ENCODE measurements around the gene PDC. TPM values are rescaled to one million over a fixed set of nuclear protein-coding genes. Genes with fewer than 3 reads are reported as not detected.

Gene PDC
- total RNA-seq, 2 donors from 2014 or later = not detected

GRCh38 chr1:186476264-186477040 lies 15.5 kb upstream of the PDC start:
- H3K27ac ChIP-seq (ENCODE audit: low read depth, low read length) = no peak overlapping the region
- 83 to 95% methylated on average over 2 to 4 of the region's 5 CpGs for WGBS, 2 experiments (ENCODE audit: insufficient coverage in 1 of 2, insufficient read length in 1 of 2)

GRCh38 chr1:186474208-186474607 lies 13.3 kb upstream of the PDC start:
- H3K4me1 Mint-ChIP-seq = no peaks in the 10 kb centered on the region
- DNase-seq = no peak
- no peak overlapping the region for H3K4me3 Mint-ChIP-seq
- Histone ChIP-seq H3K9ac (ENCODE audit: extremely low read depth, low read length, poor library complexity, severe bottlenecking) (no peak overlapping the region), H3K9me3 (ENCODE audit: control insufficient read depth, low read length) (no peaks in the 10 kb centered on the region), H3K27ac (ENCODE audit: low read depth, low read length) (no peak overlapping the region), H3K36me3 (ENCODE audit: control insufficient read depth, insufficient read depth, low read length) (no peaks in the 10 kb centered on the region), H3K4me1 (ENCODE audit: control insufficient read depth, insufficient read depth, low read length) (no peaks in the 10 kb centered on the region), H3K27me3 (ENCODE audit: control insufficient read depth, insufficient read depth, low read length, poor library complexity, severe bottlenecking) (peaks cover 68% of the 10 kb centered on the region), H3K4me3 (ENCODE audit: low read length) (no peak overlapping the region)
- no peaks in the 10 kb centered on the region for H3K9me3 Mint-ChIP-seq
- peaks cover 57% of the 10 kb centered on the region for H3K27me3 Mint-ChIP-seq (ENCODE audit: insufficient read depth)
- H3K27ac Mint-ChIP-seq = no peak overlapping the region
- no peak for TF ChIP-seq CTCF (conservative IDR thresholded peaks at IDR 0.05)
- no peaks in the 10 kb centered on the region for H3K36me3 Mint-ChIP-seq (ENCODE audit: low read depth)
- WGBS, 2 experiments (ENCODE audit: insufficient coverage in 1 of 2, insufficient read length in 1 of 2) = 91 to 100% methylated on average over 1 to 2 of the region's 2 CpGs

More at GRCh38 chr1:186476264-186477040, 15.5 kb upstream of the PDC start:
- Mint-ChIP-seq H3K4me1 (no peaks in the 10 kb centered on the region), H3K9me3 (no peaks in the 10 kb centered on the region), H3K36me3 (ENCODE audit: low read depth) (no peaks in the 10 kb centered on the region), H3K27me3 (ENCODE audit: insufficient read depth) (peaks cover 73% of the 10 kb centered on the region), H3K4me3 (no peak overlapping the region), H3K27ac (no peak overlapping the region)
- Histone ChIP-seq H3K36me3 (ENCODE audit: control insufficient read depth, insufficient read depth, low read length) (no peaks in the 10 kb centered on the region), H3K4me3 (ENCODE audit: low read length) (no peak overlapping the region), H3K9me3 (ENCODE audit: control insufficient read depth, low read length) (no peaks in the 10 kb centered on the region), H3K27me3 (ENCODE audit: control insufficient read depth, insufficient read depth, low read length, poor library complexity, severe bottlenecking) (peaks cover 88% of the 10 kb centered on the region), H3K9ac (ENCODE audit: extremely low read depth, low read length, poor library complexity, severe bottlenecking) (no peak overlapping the region), H3K4me1 (ENCODE audit: control insufficient read depth, insufficient read depth, low read length) (no peaks in the 10 kb centered on the region)
- DNase-seq = no peak
- TF ChIP-seq CTCF (conservative IDR thresholded peaks at IDR 0.05) = no peak

- Histone ChIP-seq H3K4me1 (ENCODE audit: control insufficient read depth, insufficient read depth, low read length) (no peaks in the 10 kb centered on the region), H3K9me3 (ENCODE audit: control insufficient read depth, low read length) (no peaks in the 10 kb centered on the region), H3K27me3 (ENCODE audit: control insufficient read depth, insufficient read depth, low read length, poor library complexity, severe bottlenecking) (peaks cover 57% of the 10 kb centered on the region), H3K36me3 (ENCODE audit: control insufficient read depth, insufficient read depth, low read length) (no peaks in the 10 kb centered on the region), H3K9ac (ENCODE audit: extremely low read depth, low read length, poor library complexity, severe bottlenecking) (no peak overlapping the region), H3K4me3 (ENCODE audit: low read length) (no peak overlapping the region), H3K27ac (ENCODE audit: low read depth, low read length) (no peak overlapping the region)
- no peak overlapping the region for H3K4me3 Mint-ChIP-seq
- H3K27me3 Mint-ChIP-seq (ENCODE audit: insufficient read depth) = peaks cover 53% of the 10 kb centered on the region
- no peak overlapping the region for H3K27ac Mint-ChIP-seq
- no peaks in the 10 kb centered on the region for H3K36me3 Mint-ChIP-seq (ENCODE audit: low read depth)
- 86% methylated on average over 4 of the region's 4 CpGs; no CpG with 5 or more reads in 1 of the 2 experiments for WGBS, 2 experiments (ENCODE audit: insufficient coverage in 1 of 2, insufficient read length in 1 of 2)
- TF ChIP-seq CTCF (conservative IDR thresholded peaks at IDR 0.05) = peak; percentile 57
- DNase-seq = no peak
- H3K9me3 Mint-ChIP-seq = no peaks in the 10 kb centered on the region
- H3K4me1 Mint-ChIP-seq = no peaks in the 10 kb centered on the region
Observed at GRCh38 chr1:186473047-186473446, 12.1 kb upstream of the PDC start.
